Esophagus mucosa (tissue), 1 donor: ENCODE results near the gene PCYOX1L. TPM values are rescaled to one million over a fixed set of nuclear protein-coding genes. Genes with fewer than 3 reads are reported as not detected.

Experiments
- ATAC-seq: fragments of 200-7000 bp; cut with Tn5 transposase; one replicate; pipeline ENCODE4 v1.9.1; 2020
- total RNA-seq: library from RNA; stranded (reverse); gene quantifications from one replicate; pipeline ENCODE4 v1.2.4, GENCODE V29; 2023
- donor health status: DM: yes; HTN: yes; CAD: no.

The PCYOX1L gene
- total RNA-seq, 1 donor from 2014 or later, result 6.5 TPM

DNA sequence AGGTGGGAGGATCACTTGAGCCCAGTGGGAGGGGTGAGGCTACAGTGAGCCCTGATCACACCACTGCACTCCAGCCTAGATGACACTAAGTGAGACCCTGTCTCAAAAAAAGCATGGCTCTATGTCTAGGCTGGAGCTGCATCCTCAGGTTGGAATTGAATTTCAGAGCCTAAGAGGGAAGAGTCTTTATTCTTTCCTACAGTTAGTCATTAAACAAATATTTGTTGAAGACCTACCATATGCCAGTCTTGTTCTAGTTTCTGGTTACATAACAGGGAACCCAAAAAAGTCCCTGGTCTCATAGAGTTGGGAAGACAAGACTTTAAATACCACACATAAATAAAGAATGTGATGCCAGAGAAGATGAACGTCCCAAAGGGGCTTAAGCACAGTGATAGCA is 19.5 kb upstream of the PCYOX1L start:
- ATAC-seq, result peak; percentile 13

DNA sequence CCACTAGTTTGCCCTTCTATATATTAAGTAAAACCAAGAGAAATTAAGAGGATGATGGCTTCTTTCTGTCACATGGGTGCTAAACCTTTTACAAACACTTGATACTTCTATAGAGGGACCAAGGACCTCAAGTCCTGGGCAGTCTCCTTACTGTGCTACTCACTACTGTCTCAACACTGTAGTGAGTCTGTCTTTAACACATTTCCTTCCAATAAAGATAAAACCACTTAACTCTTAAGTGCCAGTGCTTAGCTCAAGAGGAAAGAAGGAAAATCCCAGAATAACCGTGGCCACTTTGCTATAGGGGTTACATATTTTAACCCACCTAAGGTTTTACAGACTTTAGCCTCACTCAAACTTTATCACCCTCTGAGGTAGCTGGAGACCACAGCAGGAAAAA is 16.9 kb upstream of the PCYOX1L start:
- ATAC-seq, result no peak

DNA sequence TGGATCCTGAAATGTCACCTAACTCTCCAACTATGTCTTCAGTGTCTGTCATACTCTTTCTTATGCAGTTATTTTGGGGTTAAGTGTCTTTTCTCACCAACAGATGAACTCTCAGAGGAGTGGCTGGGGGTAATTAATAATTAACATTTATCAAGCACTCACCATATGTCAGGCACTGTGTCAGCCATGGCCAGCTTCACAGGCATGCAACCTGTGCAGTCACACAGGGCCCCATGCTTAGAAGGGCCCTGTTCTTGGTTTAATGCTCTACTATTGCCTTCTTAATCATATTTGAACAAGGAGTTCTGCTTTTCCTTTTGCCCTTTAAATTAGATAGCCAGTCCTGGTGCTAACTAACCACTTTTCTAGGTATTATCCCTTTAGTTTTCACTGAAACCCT is 16.0 kb upstream of the PCYOX1L start:
- no peak for ATAC-seq

DNA sequence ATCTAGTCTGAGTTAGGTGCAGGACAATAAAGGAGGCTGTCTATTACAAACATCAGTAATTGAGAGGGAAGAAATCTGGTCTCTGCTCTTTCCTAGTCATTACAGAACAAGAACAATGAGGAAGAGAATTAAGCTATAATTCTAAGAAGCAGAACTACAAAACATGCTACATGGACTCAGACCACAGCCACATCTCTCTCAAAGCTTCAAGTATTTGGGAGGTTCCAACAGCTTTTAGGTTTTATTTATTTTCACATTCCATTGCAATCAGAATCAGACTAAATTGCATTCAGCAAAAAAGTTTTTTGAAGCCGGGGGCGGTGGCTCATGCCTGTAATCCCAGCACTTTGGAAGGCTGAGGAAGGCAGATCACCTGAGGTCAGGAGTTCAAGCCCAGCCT is 13.7 kb upstream of the PCYOX1L start:
- ATAC-seq, result no peak

DNA sequence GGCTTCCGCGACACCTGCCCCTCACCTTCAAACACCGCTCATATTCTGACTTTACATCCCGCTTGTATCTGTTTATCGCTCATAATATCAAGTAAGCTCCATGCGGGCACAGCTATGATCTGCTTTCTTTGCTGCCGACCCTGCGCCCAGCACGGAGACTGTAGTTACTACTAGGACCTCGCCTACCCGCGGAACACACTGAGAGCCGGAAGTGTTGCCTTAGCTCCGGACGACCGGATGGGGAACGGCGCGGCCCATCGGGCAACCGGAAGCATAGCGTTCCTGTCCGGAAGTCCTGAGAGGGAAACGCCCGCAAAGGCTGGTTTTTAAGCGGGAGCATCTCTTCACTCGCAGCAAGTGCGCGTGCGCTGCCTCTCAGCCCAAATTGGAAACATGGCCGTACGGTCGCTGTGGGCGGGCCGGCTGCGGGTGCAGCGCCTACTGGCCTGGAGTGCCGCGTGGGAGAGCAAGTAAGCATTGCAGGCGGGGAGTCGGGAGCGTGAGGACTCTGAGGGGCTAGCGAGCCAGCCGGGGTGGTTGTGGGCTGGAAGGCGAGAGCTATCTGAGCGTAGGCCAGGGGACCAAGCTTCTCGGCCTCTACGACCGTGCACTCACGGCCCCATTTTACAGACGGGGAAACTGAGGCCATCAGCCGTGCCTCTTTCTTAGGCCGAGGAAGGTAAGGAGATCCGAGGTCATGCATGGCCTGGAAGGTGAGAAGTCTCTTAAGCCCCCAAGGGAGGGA is 12.5 kb upstream of the PCYOX1L start, which contains the start of gene GRPEL2:
Gene GRPEL2 (plus strand): TSS at position 353 of the 745 bp plus-strand sequence. CDS start 41 bp downstream, at position 394.
- ATAC-seq, result peak; percentile 98

DNA sequence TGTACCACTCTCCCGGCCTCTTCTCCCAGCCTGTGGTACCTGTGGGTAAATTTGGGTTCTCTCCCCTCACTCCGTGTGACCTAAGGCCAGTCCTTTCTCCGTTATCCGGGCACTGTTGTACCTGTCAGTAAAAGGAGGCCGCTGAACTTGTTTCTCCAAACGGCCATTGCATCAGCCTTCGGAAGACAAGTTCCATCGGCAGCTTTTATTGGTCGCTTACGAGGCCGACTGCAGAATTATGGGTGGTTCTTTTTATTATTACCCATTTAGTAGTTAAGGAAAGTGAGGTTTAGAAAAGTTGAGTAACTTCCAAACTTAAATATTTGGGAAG is 12.0 kb upstream of the PCYOX1L start:
- peak; percentile 44 for ATAC-seq

DNA sequence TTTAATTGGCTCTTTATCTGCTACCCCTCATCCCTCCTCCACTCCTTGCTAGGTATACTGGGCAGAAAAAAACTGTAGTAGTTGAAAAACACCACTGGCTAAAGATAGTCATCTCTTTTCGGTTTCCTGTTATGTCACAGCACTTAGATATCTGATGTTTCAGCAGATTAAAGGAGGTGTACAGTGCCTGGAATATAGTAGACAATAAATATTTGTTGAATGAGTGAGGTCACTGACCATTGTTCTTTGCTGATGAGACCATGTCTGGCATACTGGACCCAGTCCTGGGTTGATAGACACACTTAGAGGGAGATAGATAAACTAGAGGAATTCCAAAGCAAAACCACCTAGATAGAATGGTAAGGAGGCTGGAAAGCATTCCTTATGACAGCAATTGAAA is 9.3 kb upstream of the PCYOX1L start:
- no peak for ATAC-seq

DNA sequence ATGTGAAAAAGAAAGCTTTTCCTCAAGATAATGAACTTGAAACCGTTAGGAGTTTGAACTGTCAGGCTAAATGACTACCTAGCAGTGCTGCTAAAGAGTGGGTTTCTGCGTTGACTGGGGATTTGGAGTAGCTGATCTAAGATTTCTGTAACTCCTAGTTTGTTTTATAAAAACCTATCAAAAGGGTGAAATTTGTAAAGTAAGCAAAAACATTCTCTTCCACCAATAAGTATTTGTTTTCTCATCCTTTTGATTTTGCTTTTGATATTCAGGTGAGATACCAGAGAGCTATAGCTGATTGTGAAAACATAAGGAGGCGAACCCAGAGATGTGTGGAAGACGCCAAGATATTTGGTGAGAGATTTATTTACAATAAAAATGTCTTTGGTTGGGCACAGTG is 8.5 kb upstream of the PCYOX1L start:
- ATAC-seq, result no peak

DNA sequence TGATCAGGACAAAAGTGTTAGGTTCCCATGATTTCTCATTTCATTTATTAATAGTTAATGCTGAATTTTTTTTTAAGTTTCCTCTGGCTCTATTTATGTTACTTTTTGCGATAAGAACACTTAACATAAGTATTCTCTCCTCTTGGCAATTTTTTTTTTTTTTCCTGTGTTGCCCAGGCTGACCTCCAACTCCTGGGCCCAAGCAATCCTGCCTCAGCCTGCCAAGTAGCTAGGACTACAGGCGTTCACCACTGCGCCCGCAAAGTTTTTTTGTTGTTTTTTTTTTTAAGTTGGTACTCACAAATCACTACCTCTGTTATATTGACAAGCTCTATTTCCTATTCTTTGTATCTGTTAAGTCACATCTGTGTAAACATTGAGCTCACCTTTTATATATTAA is 5.7 kb upstream of the PCYOX1L start:
- no peak for ATAC-seq

DNA sequence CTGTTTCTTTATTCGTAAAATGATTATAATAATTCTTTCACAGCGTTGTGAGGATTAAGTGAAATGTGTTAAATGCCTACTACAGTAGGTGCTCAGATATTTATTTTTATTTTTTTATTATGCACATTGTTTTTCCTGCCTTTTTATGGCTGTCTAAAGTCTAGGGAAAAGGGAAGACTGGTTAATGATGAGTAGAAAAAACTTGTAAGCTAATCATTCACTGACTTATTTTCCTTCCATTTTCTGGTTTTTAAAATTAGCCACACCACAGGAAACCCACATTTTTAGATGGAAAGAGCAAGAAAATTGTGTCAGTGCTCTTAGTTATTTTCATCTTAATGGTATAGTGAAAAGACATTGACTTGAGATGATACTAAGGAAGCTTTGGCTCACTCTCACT is 3.9 kb upstream of the PCYOX1L start:
- no peak for ATAC-seq

DNA sequence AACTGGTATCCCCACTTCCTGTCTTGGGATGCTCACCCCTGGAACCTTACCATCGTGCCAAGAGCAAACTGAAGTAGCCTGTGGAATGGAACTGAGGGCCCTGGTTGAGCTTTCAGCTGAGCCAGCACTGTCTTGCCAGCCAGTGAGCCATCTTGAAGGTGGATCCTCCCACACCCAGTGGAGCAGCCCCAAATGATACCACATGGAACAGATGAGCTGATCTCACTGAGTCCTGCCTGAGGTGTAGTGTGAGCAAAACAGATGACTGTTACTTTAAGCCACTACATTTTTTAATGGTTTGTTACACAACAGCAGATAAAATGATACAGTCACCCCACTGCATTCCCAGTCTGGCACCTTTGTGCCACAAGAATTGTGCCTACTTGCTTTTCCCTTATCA is 2.2 kb upstream of the PCYOX1L start:
- ATAC-seq, result peak; percentile 34

DNA sequence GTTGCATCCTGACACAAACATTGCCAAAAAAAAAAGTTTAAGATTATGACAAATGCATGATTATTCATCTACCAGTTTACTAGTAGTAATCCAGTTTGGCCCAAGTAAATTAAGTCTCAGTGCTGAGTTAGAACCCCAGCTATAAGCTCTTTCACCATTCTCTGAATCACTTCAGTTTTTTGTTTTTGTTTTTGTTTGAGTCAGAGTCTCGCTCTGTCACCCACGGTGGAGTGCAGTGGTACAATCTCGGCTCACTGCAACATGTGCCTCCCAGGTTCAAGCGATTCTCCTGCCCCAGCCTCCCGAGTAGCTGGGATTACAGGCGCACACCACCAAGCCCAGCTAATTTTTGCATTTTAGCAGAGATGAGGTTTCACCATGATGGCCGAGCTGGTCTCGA is 1.5 kb upstream of the PCYOX1L start:
- no peak for ATAC-seq

DNA sequence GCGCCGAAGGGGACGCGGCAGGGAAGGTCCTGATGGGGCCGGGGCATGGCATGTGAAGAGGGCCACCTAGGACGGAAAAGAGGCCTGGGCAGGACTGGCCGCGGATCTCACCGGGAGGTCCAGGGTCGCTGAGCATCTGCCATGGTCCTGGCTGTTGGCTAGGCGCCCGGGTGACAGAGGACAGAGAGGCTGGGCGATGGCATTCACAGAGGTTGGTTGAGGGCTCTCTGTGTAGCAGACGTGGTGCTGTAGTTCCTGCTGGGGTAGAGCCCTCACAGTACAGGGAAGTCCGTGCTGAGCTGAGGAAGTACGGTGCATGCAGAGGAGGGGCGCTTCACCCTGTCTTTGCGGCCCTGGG is 427 bp downstream of the PCYOX1L start:
- ATAC-seq, result peak; percentile 53

DNA sequence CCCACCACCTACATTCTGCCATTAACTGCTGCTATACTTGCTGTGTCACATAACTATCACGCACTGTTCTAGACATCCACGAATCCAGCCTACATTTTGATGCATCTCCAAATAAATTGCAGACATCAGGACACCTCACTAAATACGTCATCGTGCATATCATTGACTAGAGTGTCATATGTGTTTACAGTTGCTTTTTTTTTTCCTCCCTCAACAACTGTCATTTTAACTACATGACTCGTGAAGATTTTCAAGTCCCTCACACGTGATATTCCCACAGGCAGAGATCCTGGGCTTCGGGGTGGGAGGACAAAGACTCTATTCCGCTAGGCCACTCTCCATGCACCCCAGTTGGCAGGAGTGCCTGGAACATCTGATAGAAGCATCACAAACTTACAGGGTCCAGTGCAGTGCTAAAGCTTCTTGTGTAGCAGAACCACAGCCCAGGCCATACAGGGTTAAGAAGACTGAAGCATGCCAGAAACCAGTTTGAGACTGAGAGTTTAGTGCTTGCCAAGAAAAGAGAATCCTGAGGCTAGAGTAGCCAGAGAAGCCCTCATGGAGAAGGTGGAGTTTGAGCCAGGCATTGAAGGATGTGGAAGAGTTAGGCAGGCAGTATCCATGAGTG is 1.1 kb downstream of the PCYOX1L start:
- ATAC-seq, result no peak

DNA sequence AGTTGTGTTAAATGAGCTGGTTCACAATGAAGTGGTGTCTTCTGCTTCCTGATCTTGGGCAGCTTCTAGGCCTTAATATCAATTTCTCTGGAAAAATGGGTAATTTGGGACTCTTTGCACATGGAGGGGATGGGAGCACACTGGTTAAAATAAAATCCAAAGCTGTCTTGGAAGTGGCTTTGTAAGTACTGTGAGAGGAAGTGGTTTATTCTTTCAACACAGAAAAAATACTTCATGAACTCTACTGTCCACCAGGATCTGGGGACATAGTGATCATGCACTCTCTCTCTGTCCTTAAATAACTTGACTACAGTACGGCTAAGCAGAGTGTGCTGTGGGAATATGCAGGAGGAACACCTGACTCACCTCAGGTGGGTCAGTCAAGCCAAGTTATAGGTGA is 2.4 kb downstream of the PCYOX1L start:
- ATAC-seq, result no peak

DNA sequence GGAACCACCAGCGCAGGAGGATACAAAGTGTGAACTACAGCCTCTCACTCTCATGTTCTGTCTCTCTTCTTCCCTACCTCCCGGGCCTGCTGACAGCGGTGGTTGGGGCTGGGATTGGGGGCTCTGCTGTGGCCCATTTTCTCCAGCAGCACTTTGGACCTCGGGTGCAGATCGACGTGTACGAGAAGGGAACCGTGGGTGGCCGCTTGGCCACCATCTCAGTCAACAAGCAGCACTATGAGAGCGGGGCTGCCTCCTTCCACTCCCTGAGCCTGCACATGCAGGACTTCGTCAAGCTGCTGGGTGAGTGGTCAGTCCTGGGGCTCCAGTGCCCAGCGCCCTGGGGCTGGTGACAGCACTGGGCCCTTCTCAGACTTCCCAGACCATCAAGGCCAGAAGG is 4.7 kb downstream of the PCYOX1L start:
- no peak for ATAC-seq

DNA sequence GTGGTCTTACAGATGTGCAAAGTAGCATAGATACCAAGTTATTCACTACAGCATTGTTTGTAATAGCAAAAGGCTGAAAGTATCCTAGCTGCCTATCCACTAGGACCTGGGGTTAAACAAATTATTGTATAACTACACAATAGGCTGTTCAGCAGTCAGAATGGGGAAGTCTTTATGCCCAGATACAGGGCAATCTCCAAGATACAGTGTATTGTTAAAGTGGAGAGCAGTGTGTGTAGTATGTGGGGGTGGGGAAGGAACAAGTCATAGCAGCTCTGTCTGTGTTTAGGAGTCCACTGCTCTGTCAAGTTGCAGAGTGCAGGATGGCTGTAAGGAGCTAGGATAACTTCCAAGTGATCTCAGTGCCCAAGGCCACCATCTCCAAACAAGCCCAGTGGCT is 5.5 kb downstream of the PCYOX1L start:
- no peak for ATAC-seq

DNA sequence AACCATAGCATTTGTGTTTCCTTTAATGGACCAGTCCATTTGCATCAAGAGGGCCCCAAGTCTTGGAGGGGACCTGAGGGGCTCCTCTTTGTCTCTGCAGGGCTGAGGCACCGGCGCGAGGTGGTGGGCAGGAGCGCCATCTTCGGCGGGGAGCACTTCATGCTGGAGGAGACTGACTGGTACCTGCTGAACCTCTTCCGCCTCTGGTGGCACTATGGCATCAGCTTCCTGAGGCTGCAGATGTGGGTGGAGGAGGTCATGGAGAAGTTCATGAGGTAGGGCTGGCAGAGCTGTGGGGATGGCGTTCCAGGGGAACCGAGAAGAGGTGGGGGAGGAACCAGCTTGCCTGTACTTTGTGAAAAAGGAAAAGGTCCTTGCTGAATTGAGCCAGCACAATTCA is 6.1 kb downstream of the PCYOX1L start:
- ATAC-seq, result no peak

DNA sequence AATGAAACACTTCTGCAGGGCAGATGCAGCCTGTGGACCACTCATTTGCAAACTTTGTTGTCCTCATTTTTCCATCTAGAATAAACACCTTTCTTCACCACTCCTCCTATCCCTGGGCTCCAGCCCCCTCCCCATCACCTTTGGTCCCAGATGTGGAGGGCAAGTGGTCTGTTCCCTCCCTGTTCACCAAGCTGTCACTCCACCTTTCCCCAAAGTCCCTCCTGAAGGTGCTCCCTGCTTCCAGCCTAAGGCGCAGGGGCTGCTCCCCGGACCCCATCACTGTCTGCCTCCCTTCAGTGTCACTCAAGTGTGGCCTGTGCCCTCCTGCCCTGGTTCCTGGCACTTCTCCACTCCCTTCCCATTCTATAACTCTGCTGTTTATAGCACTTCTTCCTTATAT is 6.9 kb downstream of the PCYOX1L start:
- ATAC-seq, result no peak

DNA sequence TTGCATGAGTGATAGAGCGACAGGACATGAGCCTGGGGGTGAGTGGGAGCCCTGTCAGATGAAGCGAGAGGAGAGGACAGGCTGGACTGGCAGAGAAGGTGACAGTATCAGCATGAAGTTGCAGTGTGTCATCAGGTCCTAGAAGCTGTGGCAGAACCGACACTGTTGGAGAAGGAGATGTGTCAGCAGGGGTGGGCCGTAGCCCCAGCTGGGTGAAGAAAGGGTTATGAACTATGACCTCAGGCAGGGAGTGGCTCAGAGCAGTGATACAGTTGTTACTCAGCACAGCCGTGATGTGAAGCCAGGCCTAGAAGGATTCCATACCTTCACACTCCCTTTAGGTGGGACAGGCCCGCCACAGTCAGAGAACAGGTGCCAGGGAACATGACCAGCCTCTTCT is 7.6 kb downstream of the PCYOX1L start:
- ATAC-seq, result peak; percentile 92

DNA sequence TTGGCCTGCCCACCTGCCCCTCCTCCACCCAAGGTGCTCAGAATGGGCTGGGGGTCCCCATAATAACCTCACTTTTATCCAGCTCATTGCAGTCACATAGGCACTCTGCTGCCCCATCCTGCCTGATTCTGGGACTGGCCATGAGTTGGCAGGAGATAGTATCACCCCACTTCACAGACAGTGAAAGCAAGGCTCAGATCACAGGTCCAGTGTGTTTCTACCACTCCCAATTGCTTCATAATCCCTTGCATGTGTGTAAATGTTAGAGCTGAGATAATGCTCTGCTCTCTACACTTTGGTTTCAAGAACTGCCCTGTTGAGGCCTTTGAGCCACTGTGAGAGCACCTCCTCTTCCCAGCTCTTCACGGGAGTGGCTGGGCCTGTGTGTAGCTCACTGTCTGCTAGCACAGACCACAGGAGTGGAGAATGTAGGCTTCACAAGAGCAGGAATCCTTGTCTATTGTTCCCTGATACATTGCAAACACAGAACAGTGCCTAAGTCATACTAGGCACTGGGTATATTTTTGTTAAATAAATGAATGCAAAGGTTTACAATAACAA is 8.4 kb downstream of the PCYOX1L start:
- peak; percentile 41 for ATAC-seq

DNA sequence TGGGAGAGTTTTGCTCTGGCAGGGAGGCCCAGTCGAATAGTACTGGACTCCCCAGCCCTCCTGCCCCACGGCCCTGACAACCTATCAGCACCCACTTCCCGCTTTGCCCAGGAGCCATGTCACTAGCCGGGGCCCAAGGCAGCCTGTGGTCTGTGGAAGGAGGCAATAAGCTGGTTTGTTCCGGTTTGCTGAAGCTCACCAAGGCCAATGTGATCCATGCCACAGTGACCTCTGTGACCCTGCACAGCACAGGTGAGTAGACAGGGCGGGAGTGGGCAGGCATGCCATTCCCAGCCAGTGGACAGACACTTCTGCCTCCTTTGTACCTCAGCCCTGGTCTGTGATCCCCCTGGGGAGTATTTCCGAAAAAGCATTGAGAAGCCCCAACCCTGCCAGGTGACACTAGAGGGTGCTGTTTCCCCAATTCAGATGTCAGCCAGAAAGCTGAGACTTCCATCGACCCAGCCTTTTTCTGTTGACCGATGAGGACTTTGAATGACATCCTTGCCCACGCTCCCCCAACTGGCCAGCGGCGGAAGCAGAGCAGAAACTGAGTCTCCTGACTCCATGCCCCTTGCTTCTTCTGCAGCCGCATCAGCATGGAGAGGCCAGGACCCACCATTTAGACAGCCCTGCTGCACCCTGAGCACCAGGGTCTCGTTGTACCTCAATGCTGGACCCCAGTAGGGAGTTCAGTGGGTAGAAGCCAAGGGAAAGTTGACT is 9.6 kb downstream of the PCYOX1L start:
- peak; percentile 25 for ATAC-seq

DNA sequence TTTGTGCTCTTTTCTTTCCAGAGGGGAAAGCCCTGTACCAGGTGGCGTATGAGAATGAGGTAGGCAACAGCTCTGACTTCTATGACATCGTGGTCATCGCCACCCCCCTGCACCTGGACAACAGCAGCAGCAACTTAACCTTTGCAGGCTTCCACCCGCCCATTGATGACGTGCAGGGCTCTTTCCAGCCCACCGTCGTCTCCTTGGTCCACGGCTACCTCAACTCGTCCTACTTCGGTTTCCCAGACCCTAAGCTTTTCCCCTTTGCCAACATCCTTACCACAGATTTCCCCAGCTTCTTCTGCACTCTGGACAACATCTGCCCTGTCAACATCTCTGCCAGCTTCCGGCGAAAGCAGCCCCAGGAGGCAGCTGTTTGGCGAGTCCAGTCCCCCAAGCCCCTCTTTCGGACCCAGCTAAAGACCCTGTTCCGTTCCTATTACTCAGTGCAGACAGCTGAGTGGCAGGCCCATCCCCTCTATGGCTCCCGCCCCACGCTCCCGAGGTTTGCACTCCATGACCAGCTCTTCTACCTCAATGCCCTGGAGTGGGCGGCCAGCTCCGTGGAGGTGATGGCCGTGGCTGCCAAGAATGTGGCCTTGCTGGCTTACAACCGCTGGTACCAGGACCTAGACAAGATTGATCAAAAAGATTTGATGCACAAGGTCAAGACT is 10.3 kb downstream of the PCYOX1L start:
- ATAC-seq, result no peak
